GM11168 (cell line): ENCODE measurements around the gene SCN4A.
"Not testable (repeated sequence)": the region's sequence is repeated elsewhere in the genome, so short reads cannot be mapped to it uniquely, and the experiment has no call there.

Source experiments
- in situ Hi-C: fragments of 300-500 bp; cut with MboI; formaldehyde crosslinking; loops from one replicate; pipeline ENCODE4 v1.12.0; 2022; ENCODE audit warnings: low sequenced_read_pairs; ENCODE audit not compliant: unreplicated experiment

The SCN4A gene

DNA sequence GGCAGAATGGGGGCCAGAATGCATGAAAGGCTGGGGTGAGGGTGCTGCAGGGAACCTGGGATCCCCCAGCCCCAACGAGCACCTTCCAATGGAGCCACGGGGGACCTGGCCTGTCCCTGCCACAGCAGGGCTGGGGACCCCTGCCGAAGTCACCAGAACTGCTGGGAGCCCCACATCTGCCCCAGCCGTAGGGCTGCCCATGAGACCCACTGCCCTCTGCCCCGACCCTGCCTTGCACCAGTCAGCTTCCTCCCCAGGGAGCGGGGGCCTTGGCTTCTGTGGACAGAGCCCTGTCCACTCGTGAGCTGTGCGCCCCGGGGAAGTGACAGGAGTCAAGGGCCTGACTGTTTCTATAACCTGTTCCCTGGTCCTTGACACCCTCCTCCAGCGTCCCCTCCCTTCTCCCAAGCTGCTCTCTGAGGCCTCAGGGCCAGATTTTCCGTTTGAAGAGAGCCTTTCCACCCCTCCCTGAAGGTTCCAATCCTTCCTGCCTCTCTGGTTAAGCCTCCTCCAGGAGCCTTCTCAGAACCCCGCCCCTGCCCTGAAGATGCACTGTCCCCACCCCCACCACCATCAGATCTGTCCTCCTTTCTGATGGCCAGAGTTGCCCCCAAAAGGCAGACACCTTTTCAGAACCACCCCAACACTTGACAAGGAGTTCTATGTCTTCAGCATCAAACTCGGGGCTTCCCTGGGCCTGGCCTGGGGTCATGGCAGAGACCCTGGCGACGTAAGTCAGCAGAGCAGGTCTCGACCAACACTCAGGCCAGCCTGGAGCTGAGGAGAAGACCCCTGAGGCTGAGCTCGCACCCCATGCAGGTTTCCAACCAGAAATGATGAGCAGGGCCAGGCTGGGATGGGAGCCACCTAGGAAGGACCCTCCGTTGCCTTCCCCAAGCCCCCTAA lies 14.8 kb upstream of the SCN4A start:
- in situ Hi-C loops = no loop called here

GRCh38 chr17:63986821-63987220 lies 14.1 kb upstream of the SCN4A start:
- in situ Hi-C loops = no loop called here

- in situ Hi-C loops = no loop called here
These were observed 12.8 kb upstream of the SCN4A start for GRCh38 chr17:63985387-63986140.

- in situ Hi-C loops = no loop called here
These were observed 12.1 kb upstream of the SCN4A start for GRCh38 chr17:63984651-63985386.

- in situ Hi-C loops = no loop called here
These were observed 11.5 kb upstream of the SCN4A start for GRCh38 chr17:63984236-63984635.

GRCh38 chr17:63983320-63983719 lies 10.6 kb upstream of the SCN4A start:
- in situ Hi-C loops = no loop called here

- in situ Hi-C loops = not testable (repeated sequence)
These were observed 9.9 kb upstream of the SCN4A start for GRCh38 chr17:63982641-63983040.

DNA sequence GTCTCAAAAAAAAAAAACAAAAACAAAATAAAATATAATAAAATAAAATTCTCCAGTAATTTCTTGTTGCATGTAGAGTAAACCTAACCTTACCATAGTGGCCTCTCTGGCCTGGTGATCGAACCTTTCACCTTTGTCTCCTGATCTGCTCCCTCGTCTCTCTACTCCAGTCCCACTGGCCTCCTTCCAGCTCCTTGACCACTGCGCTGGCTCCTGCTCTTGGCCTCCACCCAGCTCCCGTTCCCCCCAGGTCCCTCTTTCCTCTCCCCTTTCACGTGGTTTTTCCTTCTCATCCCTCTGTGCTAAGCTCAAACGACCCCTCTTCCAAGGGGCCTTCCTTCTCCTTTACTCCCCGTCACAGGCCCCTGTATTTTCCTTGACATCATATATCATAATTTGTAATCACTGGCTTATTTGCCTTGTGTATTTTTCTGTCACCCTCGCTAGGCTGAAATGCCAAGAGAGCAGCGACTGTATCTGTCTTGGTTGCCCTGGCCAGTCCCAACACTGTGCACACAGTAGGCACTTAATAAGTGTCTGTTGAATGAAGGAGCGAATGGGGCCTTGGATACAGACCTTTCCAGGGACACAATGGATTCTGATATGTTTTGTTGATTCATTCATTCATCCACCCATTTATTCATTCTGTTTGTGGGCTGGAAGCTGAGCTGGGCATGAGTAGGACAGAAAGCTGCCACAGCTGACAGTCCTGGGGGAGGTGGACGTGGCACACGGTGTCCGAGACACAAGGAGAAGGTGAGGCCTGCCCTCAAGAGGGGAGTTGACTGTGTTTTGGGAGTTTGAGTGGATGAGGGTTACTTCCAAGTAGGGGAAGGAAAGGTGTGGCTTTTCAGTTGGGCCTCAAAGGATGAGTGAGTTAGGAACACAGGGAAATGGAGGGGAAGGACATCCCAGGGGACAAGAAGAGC lies 5.8 kb upstream of the SCN4A start:
- in situ Hi-C loops = no loop called here

- in situ Hi-C loops = no loop called here
These were observed 4.0 kb upstream of the SCN4A start for GRCh38 chr17:63976702-63977101.

DNA sequence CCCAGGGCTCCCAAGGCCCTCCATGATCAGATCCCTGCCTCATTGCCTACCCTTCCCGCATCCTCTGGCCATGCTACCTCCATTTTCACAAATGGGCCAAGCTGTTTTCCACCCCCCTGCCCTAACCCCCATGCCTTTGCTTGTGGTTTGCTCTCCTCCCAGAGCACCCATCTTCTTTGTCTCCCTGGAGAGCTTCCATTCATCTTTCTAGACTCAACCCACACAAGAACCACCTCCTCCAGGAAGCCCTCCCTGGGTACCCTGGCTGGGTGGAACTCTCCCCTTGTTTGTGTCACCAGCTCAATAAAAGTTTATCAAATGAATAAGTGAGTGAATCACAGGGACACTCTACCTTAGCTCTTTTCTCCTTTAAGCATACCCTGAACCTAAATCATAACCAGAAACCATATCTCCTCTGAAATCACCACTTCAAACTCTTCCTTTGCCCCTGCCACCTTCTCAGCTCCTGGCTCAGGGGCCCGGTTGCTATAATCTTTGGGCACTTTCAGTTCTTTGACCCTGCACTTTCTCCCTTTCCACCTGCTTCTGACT lies 2.9 kb upstream of the SCN4A start:
- in situ Hi-C loops = no loop called here

- in situ Hi-C loops = no loop called here
These were observed 2.0 kb upstream of the SCN4A start for GRCh38 chr17:63974594-63975192.

DNA sequence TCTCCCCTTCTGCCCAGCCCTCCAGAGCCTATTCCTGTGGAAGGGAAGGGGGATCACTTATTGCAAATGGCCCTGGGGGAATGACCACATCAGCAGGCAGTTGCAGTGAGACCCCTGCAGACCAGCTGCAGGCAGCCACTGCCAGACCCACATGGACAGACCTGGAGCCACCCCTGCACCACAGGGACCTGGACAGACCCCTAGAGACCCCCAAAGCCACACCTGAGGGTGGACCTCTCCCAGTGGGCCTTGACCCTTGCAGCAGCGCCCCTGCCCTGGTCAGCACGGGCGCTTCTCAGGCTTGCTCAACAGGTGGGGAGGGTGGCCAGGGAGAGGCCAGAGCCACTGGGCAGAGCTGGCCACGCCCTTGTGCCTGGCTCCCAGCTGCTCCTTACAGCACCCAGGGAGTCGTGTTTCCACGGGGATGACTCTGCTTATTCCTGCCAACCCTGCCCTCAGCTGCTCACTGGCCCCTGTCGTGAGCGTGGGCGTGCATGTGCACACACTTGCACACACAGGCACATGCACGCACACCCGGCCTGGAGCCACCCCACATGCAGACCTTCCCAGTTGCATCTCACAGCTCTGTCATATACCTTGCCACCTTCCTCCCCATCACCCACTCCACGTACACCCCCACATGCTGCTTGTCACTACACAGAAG lies 1.3 kb upstream of the SCN4A start:
- in situ Hi-C loops = no loop called here

- in situ Hi-C loops = no loop called here
These were observed 529 bp upstream of the SCN4A start for GRCh38 chr17:63973247-63973646.

- in situ Hi-C loops = no loop called here
These were observed 3.4 kb downstream of the SCN4A start for GRCh38 chr17:63969278-63969677.

- in situ Hi-C loops = no loop called here
These were observed 4.8 kb downstream of the SCN4A start for GRCh38 chr17:63967953-63968352.

DNA sequence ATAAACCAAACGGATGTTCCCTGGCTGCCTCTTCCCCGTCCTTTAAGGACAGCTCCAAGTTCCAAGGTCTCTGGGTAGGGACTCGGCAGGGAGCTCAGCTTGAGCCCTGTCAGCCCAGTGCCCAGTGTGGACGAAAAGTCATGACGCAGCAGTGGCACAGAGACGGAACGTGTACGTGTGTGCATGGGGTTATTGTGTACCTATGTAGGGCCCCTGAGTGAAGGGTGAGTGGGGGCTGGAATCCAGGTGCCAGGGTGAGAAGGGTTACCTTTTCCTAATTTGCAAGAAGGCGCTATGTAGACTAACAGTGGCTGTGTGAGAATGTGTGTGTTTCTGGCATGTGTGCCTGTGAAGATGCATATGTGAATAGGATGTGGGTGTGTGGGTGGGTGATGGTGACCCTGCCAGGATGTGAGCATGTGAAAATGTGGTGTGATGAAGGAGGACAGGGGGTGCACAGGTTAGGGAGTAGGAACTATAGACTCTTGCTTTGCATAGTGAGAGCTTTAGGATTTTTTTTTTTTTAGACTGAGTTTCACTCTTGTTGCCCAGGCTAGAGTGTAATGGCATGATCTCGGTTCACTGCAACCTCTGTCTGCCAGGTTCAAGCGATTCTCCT lies 6.0 kb downstream of the SCN4A start:
- in situ Hi-C loops = no loop called here

DNA sequence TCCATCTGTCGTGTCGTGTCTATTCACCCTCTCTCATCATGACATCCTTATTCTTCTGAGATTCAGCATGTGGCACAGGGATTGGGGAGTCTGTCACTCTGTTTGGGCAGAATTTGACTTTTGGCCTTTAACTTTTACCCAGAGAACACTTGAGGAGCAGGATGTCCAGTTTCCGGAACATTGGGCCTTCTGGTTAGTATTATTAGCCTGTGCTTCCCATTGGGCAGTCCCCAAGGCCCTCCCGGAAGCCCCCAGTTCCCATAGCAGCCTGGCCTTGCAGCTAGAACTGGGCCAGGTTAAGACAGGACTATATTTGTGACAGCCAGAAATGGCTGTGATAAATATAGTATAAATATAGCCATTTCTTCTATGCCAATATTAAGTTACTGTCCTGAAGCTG lies 9.6 kb downstream of the SCN4A start:
- in situ Hi-C loops = no loop called here

GRCh38 chr17:63962298-63962744 lies 10.4 kb downstream of the SCN4A start:
- in situ Hi-C loops = no loop called here
